Endothelial cell of hepatic sinusoid (primary cell): ENCODE data around the gene IGSF6.
"Not testable (repeated sequence)": the region's sequence is repeated elsewhere in the genome, so short reads cannot be mapped to it uniquely, and the experiment has no call there.

Source experiments
- in situ Hi-C: cut with HindIII; loops from 2 replicates; pipeline ENCODE4 v1.10.0; 2017; ENCODE audit warnings: low sequenced_read_pairs

IGSF6 gene

DNA sequence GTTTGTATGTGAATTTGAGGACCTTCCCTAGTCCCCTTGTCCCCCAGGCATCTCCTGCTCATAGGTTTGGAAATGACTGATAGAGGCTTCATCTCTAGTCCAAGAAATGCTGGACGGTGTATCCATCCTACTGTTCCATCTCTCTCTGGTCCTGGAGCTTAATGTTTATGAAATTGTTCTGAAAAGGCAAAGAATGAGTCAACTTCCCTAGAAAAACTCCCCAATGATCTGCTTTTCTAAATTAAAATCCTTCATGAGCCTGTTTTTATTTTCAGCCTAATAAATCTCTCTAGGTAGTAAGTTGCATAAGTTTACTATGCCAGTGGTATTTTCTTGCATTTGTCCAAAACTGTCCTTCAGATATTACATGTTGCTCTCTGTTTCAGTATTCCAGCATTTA, 2.1 kb upstream of the IGSF6 start:
- in situ Hi-C loops, result no loop called here

DNA sequence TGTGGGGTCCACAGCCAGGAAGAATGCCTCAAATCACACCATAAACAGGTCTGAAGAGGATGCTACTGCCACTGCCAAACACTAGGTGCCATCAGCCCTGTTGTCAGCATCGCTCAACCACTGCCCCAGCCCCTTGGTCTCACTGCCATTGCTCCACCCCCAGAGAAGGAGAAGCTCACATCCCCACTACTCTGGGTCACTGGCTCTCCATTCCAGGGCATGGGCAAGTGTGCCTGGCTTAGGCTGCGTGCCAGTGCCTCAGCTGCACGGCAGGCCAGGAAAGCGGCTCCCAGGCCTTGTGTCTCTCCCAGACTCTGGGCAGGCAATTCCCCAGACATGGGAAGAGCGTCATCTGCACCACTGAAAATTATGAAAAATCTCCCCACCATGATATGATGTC, 1.2 kb upstream of the IGSF6 start:
- in situ Hi-C loops, result no loop called here

DNA sequence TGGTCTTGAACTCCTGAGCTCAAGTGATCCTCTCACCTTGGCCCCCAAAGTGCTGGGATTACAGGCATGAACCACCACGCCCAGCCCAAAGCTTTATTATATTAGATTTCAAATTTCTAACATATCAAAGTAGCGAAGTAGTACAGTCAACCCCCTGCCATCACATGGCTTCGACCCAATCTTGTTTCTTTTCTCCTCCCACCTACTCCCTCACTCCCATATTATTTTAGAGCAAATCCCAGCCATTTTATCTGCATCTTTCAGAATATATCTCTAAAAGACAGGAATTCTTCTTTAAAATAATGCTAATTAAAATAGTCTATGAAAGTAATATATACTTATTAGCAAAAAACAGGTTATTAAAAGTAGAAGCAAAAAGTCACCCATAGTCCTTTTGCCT, 893 bp downstream of the IGSF6 start:
- in situ Hi-C loops, result no loop called here

DNA sequence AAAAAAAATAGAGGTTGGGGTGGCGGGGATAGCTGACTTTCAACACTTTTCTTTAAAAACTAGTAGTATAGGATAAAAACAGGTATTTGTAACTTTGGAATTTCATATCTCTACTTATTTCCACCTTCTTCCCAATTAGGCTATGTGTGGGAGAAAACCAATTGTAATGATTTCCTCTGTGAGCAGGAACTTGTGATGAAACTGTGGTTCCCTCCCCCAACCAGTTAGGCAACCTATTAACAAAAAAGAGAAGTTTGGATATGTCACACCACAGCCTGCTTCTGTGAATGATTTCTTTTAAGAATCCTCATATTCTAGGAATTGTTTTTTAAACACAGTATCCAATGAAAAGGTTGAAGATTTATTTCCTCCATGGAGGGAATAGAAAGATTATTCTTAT, 1.9 kb downstream of the IGSF6 start:
- in situ Hi-C loops, result no loop called here

DNA sequence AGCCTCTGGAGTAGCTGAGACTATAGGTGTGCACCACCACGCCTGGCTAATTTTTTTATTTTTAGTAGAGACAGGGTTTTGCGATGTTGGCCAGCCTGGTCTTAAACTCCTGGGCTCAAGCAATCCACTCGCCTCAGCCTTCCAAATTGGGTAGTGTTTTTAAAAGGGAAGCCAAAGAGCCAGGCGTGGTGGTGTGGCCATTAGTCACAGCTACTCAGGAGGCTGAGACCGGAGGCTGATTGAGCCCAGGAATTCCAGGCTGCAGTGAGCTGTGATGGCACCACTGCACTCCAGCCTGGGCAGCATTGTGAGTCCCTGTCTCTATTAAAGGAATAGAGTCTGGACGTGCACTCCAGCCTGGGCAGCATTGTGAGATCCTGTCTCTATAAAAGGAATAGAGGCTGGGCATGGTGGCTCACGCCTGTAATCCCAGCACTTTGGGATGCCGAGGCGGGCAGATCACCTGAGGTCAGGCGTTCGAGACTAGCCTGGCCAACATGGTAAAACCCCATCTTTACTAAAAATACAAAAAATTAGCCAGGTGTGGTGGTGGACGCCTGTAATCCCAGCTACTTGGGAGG, 2.5 kb downstream of the IGSF6 start:
- in situ Hi-C loops, result loop anchor here (5.0 kb wide), 2 partner anchors 48 to 57 kb away; no protein-coding TSS in a partner anchor

DNA sequence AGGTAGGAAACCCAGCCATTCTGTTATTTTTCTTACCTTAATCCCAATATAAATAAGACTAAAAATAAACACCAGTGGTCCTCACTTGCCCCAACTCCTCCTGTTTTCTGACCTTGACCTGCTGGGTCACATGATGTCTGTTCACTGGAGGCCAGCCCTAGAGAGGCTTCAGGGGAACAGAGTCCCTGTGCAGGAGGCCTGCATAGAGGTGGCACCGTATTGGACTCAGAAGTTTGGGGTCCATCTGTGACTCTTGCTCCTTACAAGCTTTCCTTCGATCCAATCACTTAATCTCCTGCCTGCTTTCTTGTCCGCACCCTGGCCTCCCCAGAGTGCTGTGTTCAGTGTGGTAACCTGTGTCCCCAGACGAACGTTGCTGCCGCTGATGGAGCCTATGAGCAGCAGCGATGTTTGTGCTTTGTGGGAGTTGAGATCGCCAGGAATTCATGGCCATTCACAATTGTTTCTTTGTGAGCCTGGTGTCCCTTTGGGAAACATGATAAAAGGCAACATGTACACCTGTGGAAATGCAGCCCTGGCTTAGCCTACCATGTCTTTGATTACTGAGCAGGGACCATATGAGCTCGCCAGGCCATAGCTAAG, 4.7 kb downstream of the IGSF6 start:
- in situ Hi-C loops, result loop anchor here (5.0 kb wide), 2 partner anchors 45 to 60 kb away; no protein-coding TSS in a partner anchor

DNA sequence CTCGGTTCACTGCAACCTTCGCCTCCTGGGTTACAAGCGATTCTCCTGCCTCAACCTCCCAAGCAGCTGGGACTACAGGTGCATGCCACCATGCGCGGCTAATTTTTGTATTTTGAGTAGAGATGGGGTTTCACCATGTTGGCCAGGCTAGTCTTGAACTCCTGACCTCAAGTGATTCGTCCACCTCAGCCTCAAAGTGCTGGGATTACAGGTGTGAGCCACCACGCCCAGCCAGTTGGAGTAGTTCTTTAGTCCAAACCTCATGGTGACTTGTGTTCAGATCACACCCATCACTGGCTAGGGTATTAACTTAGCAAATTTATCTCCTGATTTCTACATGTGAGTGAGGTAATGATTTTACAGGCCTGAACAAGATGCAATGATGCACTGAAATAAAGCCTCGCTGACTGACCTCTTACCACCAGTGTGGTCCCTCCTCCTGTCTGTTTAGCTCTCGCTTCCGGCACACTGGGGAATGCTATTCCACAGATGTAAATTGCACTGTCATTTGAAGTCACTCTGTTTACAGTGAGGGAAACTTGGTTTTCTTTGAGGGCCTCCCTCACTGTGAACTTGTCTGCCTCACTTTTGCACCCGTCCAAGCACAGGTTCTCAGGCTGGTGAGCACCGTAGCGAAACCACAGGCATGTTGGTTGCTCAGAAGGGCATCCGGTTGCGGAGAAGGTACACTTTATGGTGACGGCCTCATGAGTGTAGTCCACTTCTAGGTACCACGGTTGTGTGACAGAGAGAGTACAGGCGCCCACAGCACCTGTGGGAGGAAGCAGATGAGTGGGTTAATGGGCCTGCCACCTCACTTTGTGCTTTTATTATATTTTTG, 5.5 kb downstream of the IGSF6 start:
- in situ Hi-C loops, result loop anchor here (5.0 kb wide), 2 partner anchors 45 to 60 kb away; no protein-coding TSS in a partner anchor

DNA sequence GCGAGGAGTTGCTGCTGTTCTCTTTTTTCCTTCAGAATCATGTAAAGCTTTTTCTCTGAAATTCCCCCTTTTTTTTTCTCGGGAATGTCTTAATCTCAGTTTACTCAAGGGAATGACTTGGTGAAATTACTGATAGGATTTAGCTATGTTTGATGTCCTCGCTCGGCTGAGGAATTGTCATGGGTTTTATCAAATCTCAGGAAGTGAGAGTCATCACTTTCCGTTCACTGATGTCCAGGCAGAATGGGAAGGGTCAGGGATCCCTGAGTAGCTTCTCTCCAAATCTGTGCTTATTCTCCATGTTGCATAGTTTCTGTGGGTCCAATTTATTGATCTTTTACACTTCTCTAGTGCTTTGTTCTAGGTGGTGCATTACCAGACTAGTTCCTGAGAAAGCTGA, 6.3 kb downstream of the IGSF6 start:
- in situ Hi-C loops, result loop anchor here (5.0 kb wide), 2 partner anchors 44 to 61 kb away; no protein-coding TSS in a partner anchor

DNA sequence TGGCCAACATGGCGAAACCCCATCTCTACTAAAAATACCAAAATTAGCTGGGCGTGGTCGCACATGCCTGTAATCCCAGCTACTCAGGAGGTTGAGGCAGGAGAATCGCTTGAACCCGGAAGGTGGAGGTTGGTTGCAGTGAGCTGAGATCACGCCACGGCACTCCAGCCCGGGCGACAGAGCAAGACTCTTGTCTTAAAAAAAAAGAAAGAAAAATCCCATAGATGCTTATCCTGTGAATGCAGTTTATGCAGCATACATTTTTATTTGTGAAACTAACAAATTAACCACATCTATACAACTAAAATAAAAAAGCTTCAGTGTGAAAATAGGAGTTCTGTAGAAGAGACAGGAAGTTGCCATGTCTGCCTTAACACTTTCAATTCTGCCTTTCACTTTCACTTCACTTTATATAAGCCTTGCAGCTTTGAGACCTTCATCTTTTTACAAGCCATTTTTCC, 7.1 kb downstream of the IGSF6 start:
- in situ Hi-C loops, result loop anchor here (5.0 kb wide), 2 partner anchors 43 to 62 kb away; no protein-coding TSS in a partner anchor

DNA sequence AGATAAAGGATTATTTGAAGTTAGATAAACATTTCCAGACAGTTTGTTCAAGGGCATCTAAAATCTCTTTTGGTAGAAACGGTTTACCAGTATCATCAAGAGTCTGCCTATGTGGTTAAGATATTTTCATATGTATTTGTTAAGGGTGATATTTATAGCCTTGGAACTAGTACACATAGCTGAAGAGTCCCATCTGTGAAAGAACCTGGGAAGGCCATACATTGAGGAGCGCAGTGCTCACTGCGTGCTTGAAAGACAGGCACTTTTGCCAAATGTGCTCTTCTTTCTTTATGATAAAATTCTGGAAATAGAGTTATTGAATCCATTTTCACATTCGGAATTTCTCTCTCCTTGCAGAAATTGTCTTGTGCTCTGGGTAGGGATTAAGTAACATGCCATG, 7.7 kb downstream of the IGSF6 start:
- in situ Hi-C loops, result loop anchor here (5.0 kb wide), 2 partner anchors 42 to 63 kb away; no protein-coding TSS in a partner anchor

DNA sequence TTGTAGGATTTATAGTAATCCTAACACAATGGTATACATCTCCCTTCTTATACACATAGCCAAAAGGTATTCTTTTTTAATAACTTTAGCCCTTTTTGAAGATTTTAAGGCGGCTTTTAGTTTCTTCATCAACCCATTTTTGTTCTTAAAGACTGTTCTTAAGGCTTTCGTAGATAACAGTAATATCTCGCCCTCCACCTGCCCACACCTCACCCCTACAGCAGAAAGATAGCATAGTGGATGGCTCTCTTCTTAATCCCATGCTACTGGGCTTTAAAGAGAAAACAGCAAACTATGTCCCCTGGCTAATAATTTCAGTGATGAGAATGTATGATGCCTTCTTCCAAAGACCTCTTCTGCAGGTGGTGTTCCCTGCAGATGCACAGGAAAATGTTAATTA, 8.6 kb downstream of the IGSF6 start:
- in situ Hi-C loops, result no loop called here

DNA sequence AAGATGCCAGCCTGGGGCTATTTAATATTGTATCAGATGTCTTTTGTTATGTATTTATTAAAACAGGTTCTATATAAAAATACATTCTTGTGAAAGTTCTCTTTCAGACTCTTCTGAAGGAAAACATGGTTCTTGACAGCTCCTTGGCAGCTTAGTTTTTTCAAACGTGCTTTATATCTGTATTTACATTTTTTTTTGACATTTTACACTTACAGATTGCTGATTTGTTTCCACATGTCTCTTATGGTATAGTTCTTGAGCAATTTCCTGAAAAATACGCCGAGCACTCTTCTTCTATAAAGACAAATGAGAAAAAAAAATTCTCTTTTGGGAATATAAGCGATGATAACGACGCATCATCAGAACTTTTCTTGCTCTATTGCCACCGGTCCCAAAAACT, 9.5 kb downstream of the IGSF6 start:
- in situ Hi-C loops, result no loop called here

DNA sequence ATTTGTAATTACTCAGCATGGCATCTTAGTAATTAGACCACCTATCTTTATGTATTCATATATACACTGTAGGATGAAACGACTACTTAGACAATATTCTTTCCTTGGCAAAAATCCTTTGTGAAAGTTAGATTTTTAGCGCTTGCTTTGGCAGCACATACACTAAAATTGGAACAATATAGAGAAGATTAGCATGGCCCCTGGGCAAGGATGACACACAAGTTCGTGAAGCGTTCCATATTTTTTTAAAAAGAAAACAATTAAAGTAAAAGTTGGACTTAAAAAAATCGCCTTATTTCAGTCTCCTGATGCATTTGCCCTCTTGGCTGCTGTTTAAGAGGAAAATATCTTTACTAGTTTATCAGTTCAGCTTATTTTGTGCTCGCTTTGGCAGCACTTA, 10.5 kb downstream of the IGSF6 start:
- in situ Hi-C loops, result no loop called here

DNA sequence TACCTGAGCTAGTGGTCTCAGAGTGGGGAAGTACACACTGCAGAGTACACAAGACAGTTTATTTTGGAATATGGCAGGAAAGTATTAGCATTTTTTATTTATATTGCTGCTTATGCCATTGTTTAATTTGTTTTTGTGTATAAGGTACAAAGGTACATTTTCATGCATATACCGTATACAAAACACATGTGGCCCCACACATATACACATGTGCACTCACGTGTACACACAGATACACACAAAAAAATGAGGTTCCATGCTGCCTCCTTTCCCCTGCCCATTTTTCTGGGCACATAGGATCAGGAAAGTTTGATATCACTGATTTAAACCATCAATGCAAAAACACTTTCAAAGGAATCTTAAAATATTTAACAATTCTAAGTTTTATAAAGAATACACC, 12.9 kb downstream of the IGSF6 start:
- in situ Hi-C loops, result no loop called here

DNA sequence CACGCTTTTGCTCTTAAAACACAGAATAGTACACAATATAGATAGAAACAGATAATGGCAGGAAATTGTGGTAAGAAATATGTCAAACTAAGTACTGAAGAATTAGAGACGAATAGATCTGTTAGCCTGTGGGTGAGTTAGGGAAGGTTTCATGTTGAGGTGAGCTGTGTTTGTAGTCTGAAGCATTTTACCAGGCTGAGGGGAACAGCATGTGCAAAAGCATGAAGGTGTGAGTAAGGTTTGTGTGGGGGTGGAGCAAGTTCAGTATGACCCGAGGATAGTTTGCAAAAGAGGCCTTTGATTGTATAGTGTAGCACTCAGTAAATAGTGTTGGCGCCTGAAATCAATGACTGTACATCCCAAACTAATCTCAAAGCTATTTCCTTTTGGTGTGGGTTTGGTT, 13.8 kb downstream of the IGSF6 start:
- in situ Hi-C loops, result no loop called here

DNA sequence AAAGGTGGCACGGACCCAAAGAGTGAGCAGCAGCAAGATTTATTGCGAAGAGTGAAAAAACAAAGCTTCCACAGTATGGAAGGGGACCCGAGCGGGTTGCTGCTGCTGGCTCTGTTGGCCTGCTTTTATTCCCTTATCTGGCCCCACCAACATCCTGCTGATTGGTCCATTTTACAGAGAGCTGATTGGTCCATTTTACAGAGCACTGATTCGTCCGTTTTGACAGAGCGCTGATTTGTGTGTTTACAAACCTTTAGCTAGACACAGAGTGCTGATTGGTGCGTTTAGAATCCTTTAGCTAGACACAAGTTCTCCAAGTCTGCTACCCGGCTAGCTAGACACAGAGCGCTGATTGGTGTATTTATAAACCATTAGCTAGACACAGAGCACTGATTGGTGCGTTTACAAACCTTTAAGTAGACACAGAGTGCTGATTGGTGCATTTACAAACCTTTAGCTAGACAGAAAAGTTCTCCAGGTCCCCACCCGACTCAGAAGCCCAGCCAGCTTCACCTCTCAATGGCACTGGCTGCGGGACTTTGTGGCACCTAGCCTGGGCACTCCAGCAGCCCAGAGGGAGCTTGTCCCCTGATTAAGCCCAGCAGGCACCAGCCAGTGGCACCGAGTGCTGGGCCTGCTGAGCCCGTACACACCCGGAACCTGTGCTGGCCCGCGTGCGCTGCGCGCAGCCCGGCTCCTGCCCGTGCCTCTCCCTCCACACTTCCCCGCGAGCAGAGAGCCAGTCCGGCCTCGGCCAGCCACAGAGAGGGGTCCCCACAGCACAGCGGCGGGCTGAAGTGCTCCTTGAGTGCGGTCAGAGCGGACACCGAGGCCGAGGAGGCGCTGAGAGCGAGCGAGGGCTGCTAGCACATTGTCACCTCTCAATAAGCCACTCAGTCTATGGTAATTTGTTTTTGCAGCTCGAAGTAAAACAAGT, 15.1 kb downstream of the IGSF6 start:
- in situ Hi-C loops, result no loop called here

DNA sequence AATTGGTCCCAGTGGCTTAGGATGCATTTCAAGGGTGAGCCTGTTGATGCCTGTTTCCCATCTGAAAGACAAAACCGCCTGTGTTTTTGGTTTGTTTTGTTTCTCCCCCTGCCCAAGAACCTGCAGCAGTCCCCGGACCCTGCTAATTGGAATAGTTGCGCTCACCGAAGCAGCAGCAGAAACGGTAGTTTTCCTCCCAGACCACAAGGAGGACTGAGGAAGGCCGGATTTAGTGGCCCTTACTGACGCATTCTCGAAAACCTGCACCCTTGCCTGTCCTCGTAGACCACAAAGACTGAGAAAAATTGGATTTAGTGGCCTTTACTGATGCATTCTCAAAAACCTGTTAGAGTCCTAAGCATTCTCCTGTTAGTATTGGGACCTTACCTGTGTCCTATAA, 16.7 kb downstream of the IGSF6 start:
- in situ Hi-C loops, result not testable (repeated sequence)

DNA sequence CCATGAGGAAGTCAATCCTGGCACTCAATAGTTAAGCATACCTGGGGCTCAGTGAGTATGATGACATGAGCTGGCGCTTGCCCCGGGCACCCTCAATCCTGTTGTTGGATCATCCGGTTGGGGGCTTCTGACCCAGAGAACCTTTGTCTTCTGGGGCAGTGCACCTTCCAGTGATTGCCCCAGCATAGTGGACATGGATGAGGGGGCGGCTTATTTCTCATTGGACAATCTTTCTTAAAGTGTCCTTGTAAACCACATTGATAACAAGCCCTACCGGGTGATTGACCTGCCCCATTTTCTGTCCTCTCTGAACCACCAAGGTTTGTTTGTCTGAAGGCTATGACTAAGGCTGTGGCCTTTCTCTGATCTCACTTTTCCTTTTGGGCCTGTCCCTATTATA, 18.2 kb downstream of the IGSF6 start:
- in situ Hi-C loops, result no loop called here

DNA sequence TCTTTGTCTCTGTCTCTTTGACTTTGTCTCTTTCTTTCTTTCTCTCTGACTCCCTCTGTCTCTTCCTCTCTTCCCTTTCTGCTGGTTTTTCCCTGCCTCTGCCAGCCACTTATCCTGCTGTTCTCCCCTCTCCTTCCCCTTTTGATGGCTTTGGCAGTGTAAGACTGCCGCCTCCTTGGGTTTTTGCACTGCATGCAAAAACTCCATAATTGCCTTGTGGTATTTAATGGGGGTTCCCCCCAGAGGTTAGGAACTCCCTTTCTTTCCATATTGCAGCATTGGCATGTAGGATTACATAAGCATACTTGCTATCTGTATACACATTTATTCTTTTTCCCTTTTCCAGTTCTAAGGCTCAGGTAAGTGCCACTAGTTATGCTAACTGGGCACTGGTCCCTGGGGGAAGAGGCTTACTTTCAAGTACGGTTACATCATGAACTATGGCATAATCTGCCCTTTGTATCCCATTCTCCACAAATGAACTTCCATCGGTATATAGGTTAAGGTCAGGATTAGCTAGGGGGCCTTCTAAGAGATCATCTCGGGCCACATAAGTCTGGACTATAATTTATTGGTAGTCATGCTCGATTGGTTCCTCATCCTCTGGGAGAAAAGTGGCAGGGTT, 20.3 kb downstream of the IGSF6 start:
- in situ Hi-C loops, result not testable (repeated sequence)

DNA sequence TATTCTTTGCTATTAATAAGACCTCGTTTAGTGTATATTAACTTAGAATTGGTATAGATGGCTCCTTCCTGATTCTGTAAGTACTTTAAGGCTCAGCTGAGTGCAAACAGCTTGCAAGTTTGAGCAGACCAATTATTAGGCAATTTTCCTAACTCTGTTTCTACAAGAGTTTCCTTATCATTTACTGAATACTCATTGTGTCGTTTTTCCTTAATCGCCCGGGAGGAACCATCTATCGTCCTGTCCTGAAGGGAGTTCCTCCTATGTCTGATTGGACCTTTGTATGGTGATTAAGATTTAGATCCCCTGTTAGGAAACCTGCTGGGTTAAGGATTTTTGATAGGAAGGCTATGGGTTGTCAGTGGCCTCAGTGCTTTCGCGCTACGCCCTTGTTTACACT, 21.0 kb downstream of the IGSF6 start:
- in situ Hi-C loops, result not testable (repeated sequence)
